Left ventricle myocardium inferior (tissue), 1 donor: ENCODE data around the gene RNF115. TPM values are rescaled to one million over a fixed set of nuclear protein-coding genes. Genes with fewer than 3 reads are reported as not detected.
"Not testable (repeated sequence)": the region's sequence is repeated elsewhere in the genome, so short reads cannot be mapped to it uniquely, and the experiment has no call there.

ENCODE experiments used
- DNase-seq: peaks from one replicate; pipeline ENCODE4 v3.0.0-alpha.2; 2020
- H3K27ac ChIP-seq: fragments of 200-600 bp; replicated peaks from 2 replicates; pipeline ENCODE4 v1.8.0; 2021
- H3K27me3 ChIP-seq: fragments of 200-600 bp; 2 replicates; pipeline ENCODE4 v1.8.0; 2021; ENCODE audit warnings: low read depth
- H3K36me3 ChIP-seq: fragments of 200-600 bp; 2 replicates; pipeline ENCODE4 v1.8.0; 2021
- H3K4me1 ChIP-seq: fragments of 200-600 bp; 2 replicates; pipeline ENCODE4 v1.8.0; 2021
- H3K4me3 ChIP-seq: fragments of 200-600 bp; 2 replicates; pipeline ENCODE4 v1.8.0; 2021; ENCODE audit warnings: mild to moderate bottlenecking, moderate library complexity
- H3K9me3 ChIP-seq: fragments of 200-600 bp; replicated peaks from 2 replicates; pipeline ENCODE4 v1.8.0; 2021
- CTCF ChIP-seq: fragments of 200-600 bp; IDR thresholded peaks from 2 replicates; pipeline ENCODE4 v1.8.0; 2021; ENCODE audit warnings: antibody characterized with exemption, mild to moderate bottlenecking, borderline replicate concordance
- intact Hi-C: fragments of 100-400 bp; cut with micrococcal nuclease; formaldehyde crosslinking; loops from one replicate; pipeline ENCODE4 v1.11.0; 2022
- total RNA-seq: library from RNA; stranded (reverse); fragmentation: NEBNext Ultra II Directional; extraction: Animal tissue kit (Norgen Biotek cat#: 25700); gene quantifications from one replicate; pipeline ENCODE4 v1.2.1, GENCODE V29; 2021
- donor health status: DM: no; HTN: yes; CAD: no; lungs with severe emphysema.

Gene RNF115
- total RNA-seq, 1 donor from 2014 or later: 51.1 TPM

GRCh38 chr1:145824499-145824842, 576 bp upstream of the RNF115 start:
- H3K4me1 ChIP-seq: peaks cover 28% of the 10 kb centered on the region
- intact Hi-C loops: no loop called here

GRCh38 chr1:145822779-145823331, 1.0 kb downstream of the RNF115 start:
- H3K4me3 ChIP-seq, H3K9me3 ChIP-seq, intact Hi-C loops, H3K27me3 ChIP-seq, DNase-seq, H3K27ac ChIP-seq: not testable (repeated sequence)
- H3K36me3 ChIP-seq: peaks cover 21% of the 10 kb centered on the region
- peaks cover 28% of the 10 kb centered on the region for H3K4me1 ChIP-seq

More at GRCh38 chr1:145824499-145824842, 576 bp upstream of the RNF115 start:
- Histone ChIP-seq H3K27me3 (no peaks in the 10 kb centered on the region), H3K27ac (peak overlapping the region; percentile 97), H3K4me3 (peak overlapping the region; percentile 80), H3K9me3 (no peaks in the 10 kb centered on the region), H3K36me3 (peaks cover 37% of the 10 kb centered on the region)
- TF ChIP-seq CTCF: no peak
- no peak for DNase-seq

GRCh38 chr1:145818095-145818494, 5.8 kb downstream of the RNF115 start:
- DNase-seq, H3K4me3 ChIP-seq, H3K27me3 ChIP-seq, H3K36me3 ChIP-seq, H3K27ac ChIP-seq, intact Hi-C loops, H3K4me1 ChIP-seq, H3K9me3 ChIP-seq: not testable (repeated sequence)

- H3K36me3 ChIP-seq, H3K27ac ChIP-seq, DNase-seq, H3K9me3 ChIP-seq, H3K4me1 ChIP-seq, H3K4me3 ChIP-seq, H3K27me3 ChIP-seq, intact Hi-C loops: not testable (repeated sequence)
These were observed 10.7 kb downstream of the RNF115 start for GRCh38 chr1:145812977-145813810.

- intact Hi-C loops: no loop called here
- H3K4me1 ChIP-seq: peaks cover 43% of the 10 kb centered on the region
- H3K36me3 ChIP-seq: no peaks in the 10 kb centered on the region
- no peak overlapping the region for H3K4me3 ChIP-seq
- no peak overlapping the region for H3K27ac ChIP-seq
- H3K27me3 ChIP-seq: no peaks in the 10 kb centered on the region
- DNase-seq: no peak
- TF ChIP-seq CTCF: no peak
- no peaks in the 10 kb centered on the region for H3K9me3 ChIP-seq
These were observed 17.1 kb downstream of the RNF115 start for GRCh38 chr1:145806844-145807243.

- Histone ChIP-seq H3K27me3 (no peaks in the 10 kb centered on the region), H3K36me3 (no peaks in the 10 kb centered on the region), H3K27ac (no peak overlapping the region), H3K9me3 (no peaks in the 10 kb centered on the region), H3K4me3 (no peak overlapping the region), H3K4me1 (peaks cover 48% of the 10 kb centered on the region)
- no peak for DNase-seq
- intact Hi-C loops: no loop called here
- TF ChIP-seq CTCF: no peak
These were observed 17.5 kb downstream of the RNF115 start for GRCh38 chr1:145806408-145806807.

GRCh38 chr1:145805057-145805456, 18.8 kb downstream of the RNF115 start:
- Histone ChIP-seq H3K4me1 (peaks cover 61% of the 10 kb centered on the region), H3K4me3 (no peak overlapping the region), H3K9me3 (no peaks in the 10 kb centered on the region), H3K27ac (no peak overlapping the region), H3K36me3 (no peaks in the 10 kb centered on the region), H3K27me3 (no peaks in the 10 kb centered on the region)
- TF ChIP-seq CTCF: no peak
- DNase-seq: no peak
- intact Hi-C loops: no loop called here
